ENCODE measurements around the gene SKI. TPM values are rescaled to one million over a fixed set of nuclear protein-coding genes. Genes with fewer than 3 reads are reported as not detected.

Gene SKI
- total RNA-seq, 3 donors from 2014 or later: 22.1 to 33.8 (median 26.7) TPM

DNA sequence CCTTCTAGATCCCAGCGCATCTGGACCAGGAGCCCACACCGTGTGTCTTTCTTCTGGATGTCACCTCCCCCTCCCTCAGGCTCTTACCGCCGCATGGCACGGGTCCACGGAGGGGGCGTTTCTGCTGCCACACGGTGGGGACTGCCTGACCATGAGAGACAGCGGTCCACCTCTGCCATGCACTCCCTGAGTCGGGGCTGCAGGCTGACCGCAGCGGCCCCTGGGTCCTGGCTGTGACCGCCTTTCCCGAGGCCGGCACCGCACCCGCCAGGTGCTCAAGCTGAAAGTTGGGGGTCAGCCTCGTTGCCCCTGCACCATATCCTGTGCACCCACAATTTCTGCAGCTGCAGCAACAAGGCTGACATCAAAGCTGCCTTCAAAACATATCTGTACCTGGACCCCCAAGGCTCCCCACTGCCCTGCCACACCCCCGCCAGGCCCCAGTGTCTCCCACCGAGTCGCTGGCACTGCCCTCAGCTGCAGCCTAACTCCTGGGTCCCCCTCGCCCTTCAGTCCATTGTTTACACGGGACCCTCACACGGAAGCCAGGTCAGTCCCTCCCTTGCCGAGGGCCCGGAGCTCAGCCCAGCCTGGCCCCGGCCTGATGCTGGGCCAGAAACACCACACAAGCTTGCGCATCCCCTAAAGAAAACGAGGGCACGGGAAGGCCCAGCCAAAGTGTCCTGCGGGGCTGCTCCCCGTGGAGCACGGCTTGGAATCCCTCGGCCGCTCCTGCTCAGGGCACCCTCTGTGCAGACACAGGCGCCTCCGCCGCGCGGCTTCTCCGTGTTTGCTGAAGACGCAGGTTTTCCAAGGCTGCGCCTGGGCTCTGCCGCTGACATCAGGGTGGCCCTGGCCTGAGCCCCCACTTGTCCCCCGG lies 111.3 kb downstream of the SKI start:
- Histone ChIP-seq H3K27ac (no peak overlapping the region), H3K4me3 (no peak overlapping the region), H3K27me3 (no peaks in the 10 kb centered on the region), H3K9me3 (no peaks in the 10 kb centered on the region), H3K36me3 (no peaks in the 10 kb centered on the region), H3K4me1 (no peaks in the 10 kb centered on the region)
- TF ChIP-seq, protein P1, sequence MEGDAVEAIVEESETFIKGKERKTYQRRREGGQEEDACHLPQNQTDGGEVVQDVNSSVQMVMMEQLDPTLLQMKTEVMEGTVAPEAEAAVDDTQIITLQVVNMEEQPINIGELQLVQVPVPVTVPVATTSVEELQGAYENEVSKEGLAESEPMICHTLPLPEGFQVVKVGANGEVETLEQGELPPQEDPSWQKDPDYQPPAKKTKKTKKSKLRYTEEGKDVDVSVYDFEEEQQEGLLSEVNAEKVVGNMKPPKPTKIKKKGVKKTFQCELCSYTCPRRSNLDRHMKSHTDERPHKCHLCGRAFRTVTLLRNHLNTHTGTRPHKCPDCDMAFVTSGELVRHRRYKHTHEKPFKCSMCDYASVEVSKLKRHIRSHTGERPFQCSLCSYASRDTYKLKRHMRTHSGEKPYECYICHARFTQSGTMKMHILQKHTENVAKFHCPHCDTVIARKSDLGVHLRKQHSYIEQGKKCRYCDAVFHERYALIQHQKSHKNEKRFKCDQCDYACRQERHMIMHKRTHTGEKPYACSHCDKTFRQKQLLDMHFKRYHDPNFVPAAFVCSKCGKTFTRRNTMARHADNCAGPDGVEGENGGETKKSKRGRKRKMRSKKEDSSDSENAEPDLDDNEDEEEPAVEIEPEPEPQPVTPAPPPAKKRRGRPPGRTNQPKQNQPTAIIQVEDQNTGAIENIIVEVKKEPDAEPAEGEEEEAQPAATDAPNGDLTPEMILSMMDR (IDR thresholded peaks at IDR 0.05): no peak
- no peak for TF ChIP-seq POLR2A (IDR thresholded peaks at IDR 0.05)
- TF ChIP-seq POLR2AphosphoS5 (IDR thresholded peaks at IDR 0.05): no peak
- no peak for DNase-seq (ENCODE audit: low spot score in 2 of 2)
- intact Hi-C loops (cut with DNase I; ENCODE audit: low total_unique reads): no loop called here

DNA sequence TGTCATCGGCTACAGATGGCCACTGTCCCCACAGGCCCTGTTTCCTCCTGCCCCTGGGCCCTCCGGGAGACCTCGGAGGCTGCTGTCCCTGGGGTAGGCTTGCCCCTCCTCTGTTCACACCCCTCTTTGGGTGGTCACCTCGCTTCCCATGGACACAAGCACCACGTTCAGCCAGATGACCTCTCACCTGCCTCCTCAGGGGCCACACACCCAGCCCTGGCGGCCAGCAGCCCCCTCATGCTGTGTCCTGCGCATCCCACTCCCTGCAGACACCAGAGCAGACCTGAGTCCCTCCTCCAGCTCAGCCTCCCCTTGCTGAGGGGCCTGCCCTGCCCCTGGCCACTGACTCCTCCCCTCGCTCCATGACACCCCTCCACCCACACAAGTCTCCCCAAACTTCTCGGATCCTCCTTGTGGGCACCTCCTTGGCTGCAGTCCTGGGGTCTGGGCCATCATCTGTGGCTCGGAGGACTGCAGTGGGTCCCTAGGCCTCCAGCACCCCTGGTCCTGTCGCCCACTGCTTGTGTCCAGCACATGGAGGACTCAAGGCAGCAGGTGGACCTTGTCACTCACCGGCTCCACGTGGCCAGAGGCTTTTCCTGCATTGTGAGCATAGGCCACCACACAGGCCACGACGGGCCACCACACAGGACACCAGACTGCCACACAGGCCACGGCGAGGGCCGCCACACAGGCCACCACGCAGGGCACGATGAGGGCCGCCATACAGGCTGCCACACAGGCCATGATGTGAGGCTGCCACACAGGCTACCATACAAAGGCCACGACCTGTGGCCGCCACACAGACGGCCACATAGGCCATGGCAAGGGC lies 112.2 kb downstream of the SKI start:
- intact Hi-C loops (cut with DNase I; ENCODE audit: low total_unique reads): no loop called here
- no peak overlapping the region for H3K4me3 ChIP-seq
- no peak overlapping the region for H3K27ac ChIP-seq
- no peaks in the 10 kb centered on the region for H3K4me1 ChIP-seq
- H3K9me3 ChIP-seq: no peaks in the 10 kb centered on the region
- H3K36me3 ChIP-seq: no peaks in the 10 kb centered on the region
- H3K27me3 ChIP-seq: no peaks in the 10 kb centered on the region
- no peak for DNase-seq (ENCODE audit: low spot score in 2 of 2)
- TF ChIP-seq POLR2A (IDR thresholded peaks at IDR 0.05) (no peak), POLR2AphosphoS5 (IDR thresholded peaks at IDR 0.05) (no peak)
- TF ChIP-seq, protein P1 (IDR thresholded peaks at IDR 0.05): no peak

GRCh38 chr1:2340918-2341254 lies 112.8 kb downstream of the SKI start:
- Histone ChIP-seq H3K4me3 (no peak overlapping the region), H3K27me3 (no peaks in the 10 kb centered on the region), H3K4me1 (no peaks in the 10 kb centered on the region), H3K9me3 (no peaks in the 10 kb centered on the region), H3K27ac (no peak overlapping the region), H3K36me3 (no peaks in the 10 kb centered on the region)
- TF ChIP-seq, protein P1 (IDR thresholded peaks at IDR 0.05): no peak
- no peak for DNase-seq (ENCODE audit: low spot score in 2 of 2)
- intact Hi-C loops (cut with DNase I; ENCODE audit: low total_unique reads): no loop called here

DNA sequence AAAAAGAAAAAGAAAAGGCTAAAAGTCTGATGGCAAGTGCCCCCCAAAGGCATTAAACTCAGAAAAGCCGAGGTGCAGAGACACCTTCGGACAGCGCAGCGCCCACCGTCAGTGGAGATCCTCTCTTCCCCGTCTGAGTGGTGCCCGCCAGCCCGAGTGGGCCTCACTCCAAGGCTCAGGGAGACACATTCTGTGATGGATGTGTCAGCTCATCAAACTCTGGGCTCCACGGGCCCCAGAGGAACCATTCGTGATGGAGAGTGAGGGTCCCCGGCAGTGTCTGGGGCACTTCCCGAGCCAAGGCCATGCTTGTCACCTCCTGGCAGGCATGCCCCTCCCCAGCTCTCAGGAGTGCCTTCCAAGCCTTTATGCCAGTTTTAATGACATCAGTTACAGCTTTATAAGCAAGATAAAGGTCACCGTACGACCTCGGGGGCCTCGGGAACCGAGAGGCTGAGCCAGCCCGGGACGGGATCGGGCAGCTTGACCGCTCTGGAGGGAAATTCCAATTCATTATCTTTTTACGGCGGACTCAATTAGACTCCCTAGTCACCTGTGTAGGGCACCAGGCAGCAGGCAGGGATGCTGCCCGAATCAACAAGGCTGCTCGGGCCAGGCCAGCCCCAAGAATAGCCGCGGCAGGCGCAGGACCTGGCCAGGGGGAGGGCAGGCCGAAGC lies 113.7 kb downstream of the SKI start:
- H3K4me1 ChIP-seq: no peaks in the 10 kb centered on the region
- no peak overlapping the region for H3K27ac ChIP-seq
- DNase-seq (ENCODE audit: low spot score in 2 of 2): no peak
- no peaks in the 10 kb centered on the region for H3K27me3 ChIP-seq
- intact Hi-C loops (cut with DNase I; ENCODE audit: low total_unique reads): no loop called here
- H3K36me3 ChIP-seq: no peaks in the 10 kb centered on the region
- TF ChIP-seq POLR2A (IDR thresholded peaks at IDR 0.05): no peak
- TF ChIP-seq POLR2AphosphoS5 (IDR thresholded peaks at IDR 0.05): no peak
- TF ChIP-seq, protein P1 (IDR thresholded peaks at IDR 0.05): no peak
- H3K9me3 ChIP-seq: no peaks in the 10 kb centered on the region
- no peak overlapping the region for H3K4me3 ChIP-seq

All from breast epithelium (tissue), 4 donors.